Activated effector memory CD4-positive, alpha-beta T cell treated with Interleukin-2 at 50 U/mL for 16 hours (primary cell): ENCODE measurements around the gene LILRB4.
"Not testable (repeated sequence)": the region's sequence is repeated elsewhere in the genome, so short reads cannot be mapped to it uniquely, and the experiment has no call there.

Experiments
- DNase-seq: peaks from one replicate; pipeline ENCODE4 v3.0.0-alpha.2; 2020

LILRB4 gene

GRCh38 chr19:54662730-54663129 lies at the start of gene LILRB4:
TSS of gene LILRB4 (plus strand) at chr19:54662985. CDS start at chr19:54663034, 49 bp downstream.
- no peak for DNase-seq

GRCh38 chr19:54614726-54615125 lies 48.1 kb upstream of the LILRB4 start:
- DNase-seq: no peak

- DNase-seq: no peak
These were observed 46.7 kb upstream of the LILRB4 start for GRCh38 chr19:54616057-54616456.

- no peak for DNase-seq
These were observed 45.8 kb upstream of the LILRB4 start for GRCh38 chr19:54616821-54617560.

GRCh38 chr19:54620464-54620863 lies 42.3 kb upstream of the LILRB4 start:
- DNase-seq: no peak

- DNase-seq: no peak
These were observed 40.4 kb upstream of the LILRB4 start for GRCh38 chr19:54622431-54622830.

GRCh38 chr19:54624234-54624633 lies 38.6 kb upstream of the LILRB4 start:
- DNase-seq: not testable (repeated sequence)

GRCh38 chr19:54624934-54625730 lies 37.7 kb upstream of the LILRB4 start:
- not testable (repeated sequence) for DNase-seq

GRCh38 chr19:54626757-54627156 lies 36.0 kb upstream of the LILRB4 start:
- DNase-seq: no peak

GRCh38 chr19:54627912-54628311 lies 34.9 kb upstream of the LILRB4 start:
- not testable (repeated sequence) for DNase-seq

- DNase-seq: not testable (repeated sequence)
These were observed 32.5 kb upstream of the LILRB4 start, which contains the start of gene LILRB1 for GRCh38 chr19:54630262-54630661. TSS of gene LILRB1 (plus strand) at chr19:54630484. CDS start at chr19:54631074, 590 bp downstream.

GRCh38 chr19:54630782-54631181 lies 32.0 kb upstream of the LILRB4 start:
- no peak for DNase-seq

GRCh38 chr19:54631489-54632337 lies 31.1 kb upstream of the LILRB4 start:
- not testable (repeated sequence) for DNase-seq

GRCh38 chr19:54632517-54632916 lies 30.3 kb upstream of the LILRB4 start:
- DNase-seq: not testable (repeated sequence)

- DNase-seq: no peak
These were observed 29.4 kb upstream of the LILRB4 start for GRCh38 chr19:54633401-54633800.

GRCh38 chr19:54636081-54636480 lies 26.7 kb upstream of the LILRB4 start:
- not testable (repeated sequence) for DNase-seq

- DNase-seq: no peak
These were observed 24.1 kb upstream of the LILRB4 start for GRCh38 chr19:54638683-54639082.

- DNase-seq: not testable (repeated sequence)
These were observed 19.8 kb upstream of the LILRB4 start for GRCh38 chr19:54642953-54643352.

GRCh38 chr19:54643583-54643982 lies 19.2 kb upstream of the LILRB4 start:
- not testable (repeated sequence) for DNase-seq

- DNase-seq: no peak
These were observed 18.7 kb upstream of the LILRB4 start for GRCh38 chr19:54644056-54644455.

GRCh38 chr19:54646331-54646841 lies 16.4 kb upstream of the LILRB4 start:
- DNase-seq: no peak

- DNase-seq: no peak
These were observed 14.7 kb upstream of the LILRB4 start for GRCh38 chr19:54648129-54648528.
